ENCODE data around the gene ZXDC. TPM values are rescaled to one million over a fixed set of nuclear protein-coding genes. Genes with fewer than 3 reads are reported as not detected.

The ZXDC gene
- total RNA-seq, 1 donor from 2014 or later: 29.0 TPM

DNA sequence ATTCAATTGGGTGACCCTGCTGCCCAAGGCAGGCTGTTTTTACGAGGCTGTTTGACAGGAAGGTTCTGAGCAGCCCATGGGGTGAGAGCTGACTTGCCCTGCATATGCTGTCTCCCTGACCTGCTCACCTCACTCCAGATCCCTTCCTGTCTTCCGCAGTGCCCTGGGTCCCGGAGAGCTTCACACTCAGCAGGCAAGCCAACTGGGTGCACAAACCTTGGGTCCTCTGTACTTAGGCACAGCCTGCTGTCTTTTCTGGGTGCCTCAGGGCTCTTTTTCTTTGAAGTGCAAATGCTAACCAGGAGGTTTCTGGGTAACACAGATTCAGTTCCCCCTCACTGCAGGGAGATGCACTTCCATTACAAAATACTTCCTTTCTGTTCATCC, 32.8 kb downstream of the ZXDC start:
- no peak overlapping the region for H3K27ac Mint-ChIP-seq
- H3K27me3 Mint-ChIP-seq: no peaks in the 10 kb centered on the region
- no peak for DNase-seq (ENCODE audit: extremely low spot score, unreplicated experiment)
- TF ChIP-seq, protein P1, sequence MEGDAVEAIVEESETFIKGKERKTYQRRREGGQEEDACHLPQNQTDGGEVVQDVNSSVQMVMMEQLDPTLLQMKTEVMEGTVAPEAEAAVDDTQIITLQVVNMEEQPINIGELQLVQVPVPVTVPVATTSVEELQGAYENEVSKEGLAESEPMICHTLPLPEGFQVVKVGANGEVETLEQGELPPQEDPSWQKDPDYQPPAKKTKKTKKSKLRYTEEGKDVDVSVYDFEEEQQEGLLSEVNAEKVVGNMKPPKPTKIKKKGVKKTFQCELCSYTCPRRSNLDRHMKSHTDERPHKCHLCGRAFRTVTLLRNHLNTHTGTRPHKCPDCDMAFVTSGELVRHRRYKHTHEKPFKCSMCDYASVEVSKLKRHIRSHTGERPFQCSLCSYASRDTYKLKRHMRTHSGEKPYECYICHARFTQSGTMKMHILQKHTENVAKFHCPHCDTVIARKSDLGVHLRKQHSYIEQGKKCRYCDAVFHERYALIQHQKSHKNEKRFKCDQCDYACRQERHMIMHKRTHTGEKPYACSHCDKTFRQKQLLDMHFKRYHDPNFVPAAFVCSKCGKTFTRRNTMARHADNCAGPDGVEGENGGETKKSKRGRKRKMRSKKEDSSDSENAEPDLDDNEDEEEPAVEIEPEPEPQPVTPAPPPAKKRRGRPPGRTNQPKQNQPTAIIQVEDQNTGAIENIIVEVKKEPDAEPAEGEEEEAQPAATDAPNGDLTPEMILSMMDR (conservative IDR thresholded peaks at IDR 0.05): no peak
- no peak overlapping the region for H3K4me3 Mint-ChIP-seq
- no peaks in the 10 kb centered on the region for H3K9me3 Mint-ChIP-seq
- H3K4me1 Mint-ChIP-seq (ENCODE audit: unreplicated experiment): peaks cover 15% of the 10 kb centered on the region
- H3K36me3 Mint-ChIP-seq: peaks cover 5% of the 10 kb centered on the region

DNA sequence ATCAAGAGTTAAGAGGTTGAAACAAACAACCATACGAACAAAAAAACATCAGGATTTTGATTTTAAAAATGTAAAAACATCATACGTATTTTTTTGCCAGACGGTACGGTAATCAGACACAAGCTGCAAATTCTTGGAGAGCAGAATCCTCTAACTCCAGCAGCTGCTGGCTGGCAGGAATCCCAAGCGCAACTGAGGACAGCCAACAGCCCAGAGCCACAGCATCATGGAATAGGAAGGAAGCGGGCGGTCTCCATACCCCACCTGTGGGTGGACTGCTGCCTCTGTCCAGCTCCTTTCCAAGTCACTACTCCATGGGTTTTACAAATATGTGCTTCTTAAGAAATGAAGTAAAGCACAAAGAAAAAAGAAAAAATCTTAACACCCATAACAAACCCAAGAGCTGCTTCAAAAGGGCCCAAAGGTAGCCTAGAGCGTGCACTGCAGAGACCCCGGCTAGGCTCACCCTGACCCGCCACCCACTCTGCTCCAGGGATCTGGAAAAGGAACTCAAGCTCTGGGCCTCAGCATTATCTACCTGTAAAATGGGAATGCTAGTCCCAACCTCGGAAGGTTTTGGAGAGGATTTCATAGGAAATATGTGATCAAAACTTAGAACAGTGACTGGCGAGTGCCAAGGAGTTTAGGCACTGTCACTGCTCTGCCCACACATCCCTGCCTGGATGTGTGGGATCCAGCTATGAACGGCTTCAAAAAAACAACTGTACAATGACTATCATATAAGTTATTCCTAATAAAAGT, 33.4 kb downstream of the ZXDC start:
- TF ChIP-seq, protein P1 (conservative IDR thresholded peaks at IDR 0.05): no peak
- Mint-ChIP-seq H3K4me3 (no peak overlapping the region), H3K27ac (no peak overlapping the region), H3K4me1 (ENCODE audit: unreplicated experiment) (peaks cover 15% of the 10 kb centered on the region), H3K27me3 (no peaks in the 10 kb centered on the region), H3K36me3 (peaks cover 5% of the 10 kb centered on the region), H3K9me3 (no peaks in the 10 kb centered on the region)
- DNase-seq (ENCODE audit: extremely low spot score, unreplicated experiment): no peak

DNA sequence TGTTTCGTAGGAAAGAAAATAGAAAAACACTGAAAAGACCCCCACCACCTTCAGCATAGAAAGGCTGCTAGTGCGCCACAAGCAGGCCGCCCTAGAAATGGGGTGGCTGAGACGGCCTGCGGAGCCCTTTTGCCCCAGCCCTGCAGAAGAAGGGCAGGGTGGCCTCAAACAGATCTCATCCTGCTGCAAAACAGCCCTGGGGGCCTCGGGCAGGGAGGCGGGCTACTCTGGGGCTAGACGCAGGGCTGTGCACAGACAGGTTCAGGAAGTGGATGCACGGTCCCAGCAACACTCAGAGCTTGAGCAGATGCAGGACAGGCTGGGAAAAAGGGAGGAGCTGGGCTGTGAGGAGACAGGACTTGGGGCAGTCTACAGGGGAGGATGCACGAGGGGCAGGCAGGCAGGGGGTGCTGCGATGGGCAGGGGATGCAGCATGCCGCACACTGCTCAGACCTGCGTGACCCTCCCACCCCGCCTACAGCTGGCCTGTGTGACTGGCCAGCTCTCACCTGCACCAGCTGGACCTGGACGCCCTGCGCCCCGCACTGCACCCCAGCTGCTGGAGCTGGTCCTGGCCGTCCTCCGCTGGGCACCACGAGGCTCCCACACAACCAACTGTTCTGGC, 34.3 kb downstream of the ZXDC start:
- Mint-ChIP-seq H3K4me3 (no peak overlapping the region), H3K36me3 (peaks cover 5% of the 10 kb centered on the region), H3K27ac (no peak overlapping the region), H3K9me3 (no peaks in the 10 kb centered on the region), H3K27me3 (no peaks in the 10 kb centered on the region), H3K4me1 (ENCODE audit: unreplicated experiment) (peaks cover 15% of the 10 kb centered on the region)
- no peak for DNase-seq (ENCODE audit: extremely low spot score, unreplicated experiment)
- TF ChIP-seq, protein P1 (conservative IDR thresholded peaks at IDR 0.05): no peak

DNA sequence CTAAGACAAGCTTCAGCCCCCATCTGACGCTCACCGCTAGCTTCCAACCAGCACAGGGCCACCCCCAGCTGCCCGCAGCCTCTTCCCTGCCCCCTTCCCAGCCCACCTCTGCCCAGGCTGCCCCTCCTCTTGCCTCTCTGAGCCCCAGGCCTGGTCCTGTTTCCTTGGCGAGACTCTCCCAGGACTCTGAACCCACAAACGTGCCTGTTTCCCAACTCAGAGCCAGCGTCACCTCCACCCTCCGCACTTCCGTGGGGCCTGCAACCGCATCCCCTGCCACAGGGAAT, 35.0 kb downstream of the ZXDC start:
- Mint-ChIP-seq H3K27ac (no peak overlapping the region), H3K27me3 (no peaks in the 10 kb centered on the region), H3K9me3 (no peaks in the 10 kb centered on the region), H3K4me1 (ENCODE audit: unreplicated experiment) (peaks cover 15% of the 10 kb centered on the region), H3K36me3 (peaks cover 5% of the 10 kb centered on the region), H3K4me3 (no peak overlapping the region)
- TF ChIP-seq, protein P1 (conservative IDR thresholded peaks at IDR 0.05): no peak
- no peak for DNase-seq (ENCODE audit: extremely low spot score, unreplicated experiment)

DNA sequence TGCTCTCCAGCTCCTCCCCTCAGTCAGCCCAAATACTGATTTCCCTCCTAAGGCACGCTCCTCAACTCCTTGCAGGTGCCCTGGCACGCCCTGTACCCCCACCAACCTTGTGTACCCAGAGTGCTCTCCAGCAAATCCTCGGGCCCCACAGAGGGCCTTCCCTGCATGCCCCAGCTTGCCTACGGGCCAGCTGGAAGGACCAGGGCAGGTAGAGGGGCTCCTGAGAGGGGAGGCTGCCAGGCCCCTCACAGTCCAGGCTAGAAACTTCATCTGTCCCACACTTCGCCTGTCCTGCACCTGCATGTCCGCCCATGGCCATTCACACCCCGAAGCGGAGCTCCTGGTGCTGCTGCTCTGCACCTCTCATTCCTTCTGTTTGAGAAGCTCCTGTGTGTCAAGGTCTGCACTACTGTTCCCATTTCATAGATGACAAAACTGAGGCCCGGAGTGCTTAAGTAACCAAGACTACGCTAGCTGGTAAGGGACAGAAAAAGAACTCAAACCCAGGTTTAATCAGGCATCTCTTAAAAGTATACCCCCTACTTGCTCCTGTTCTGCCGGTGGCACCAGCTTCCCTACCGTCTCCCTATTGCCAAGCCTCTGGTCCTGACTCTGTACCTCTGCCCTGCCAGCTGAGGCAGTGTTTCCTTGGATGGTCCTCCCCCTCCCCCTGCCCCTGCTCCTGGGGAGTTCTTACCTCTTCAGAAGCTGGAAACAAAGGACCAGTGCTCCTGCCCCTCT, 35.6 kb downstream of the ZXDC start:
- no peak for DNase-seq (ENCODE audit: extremely low spot score, unreplicated experiment)
- Mint-ChIP-seq H3K4me1 (ENCODE audit: unreplicated experiment) (peaks cover 15% of the 10 kb centered on the region), H3K4me3 (no peak overlapping the region), H3K27me3 (no peaks in the 10 kb centered on the region), H3K9me3 (no peaks in the 10 kb centered on the region), H3K36me3 (peaks cover 5% of the 10 kb centered on the region), H3K27ac (no peak overlapping the region)
- TF ChIP-seq, protein P1 (conservative IDR thresholded peaks at IDR 0.05): no peak
